ENCODE data around the gene ZNF683. TPM values are rescaled to one million over a fixed set of nuclear protein-coding genes. Genes with fewer than 3 reads are reported as not detected.

The ZNF683 gene
- total and polyA plus RNA-seq, 10 of the 15 experiments (the other 5 are each of a cell fraction or from before 2014, with no cell fraction given) = not detected

DNA sequence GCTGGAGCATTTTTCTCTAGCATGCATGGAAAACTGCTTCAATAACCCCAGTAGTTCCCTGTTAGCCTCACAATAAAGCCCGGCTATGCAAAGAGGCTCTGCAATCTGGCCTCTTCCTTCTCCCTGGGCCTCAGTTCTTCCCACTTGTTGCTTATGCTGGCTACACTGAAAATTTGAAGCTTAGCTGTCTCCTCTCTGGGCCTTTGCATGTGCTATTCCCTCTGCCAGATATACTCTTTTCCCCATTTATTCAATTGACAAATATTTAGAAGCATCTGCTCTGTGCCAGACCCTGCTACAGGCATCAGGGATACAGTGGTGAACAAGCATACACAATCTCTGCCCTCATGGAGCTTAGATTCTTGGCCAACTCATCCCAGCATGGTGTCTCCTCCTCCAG, 33.9 kb downstream of the ZNF683 start (continued):
- TF ChIP-seq IRF5 (IDR thresholded peaks at IDR 0.05; ENCODE audit: borderline replicate concordance) = no peak
- TF ChIP-seq YY1 (IDR thresholded peaks at IDR 0.05; ENCODE audit: low read depth, low read length) = no peak
- no peak for TF ChIP-seq CUX1 (IDR thresholded peaks at IDR 0.05; ENCODE audit: insufficient replicate concordance, low read depth, low read length)
- TF ChIP-seq IKZF1 (conservative IDR thresholded peaks at IDR 0.05) = no peak
- no peak for TF ChIP-seq MYC (IDR thresholded peaks at IDR 0.05; ENCODE audit: insufficient read depth, insufficient read length, insufficient replicate concordance, low read length, severe bottlenecking)
- TF ChIP-seq SIX5 (IDR thresholded peaks at IDR 0.05; ENCODE audit: low read depth, low read length, severe bottlenecking) = no peak
- TF ChIP-seq EED (IDR thresholded peaks at IDR 0.05; ENCODE audit: low read depth) = no peak
- no peak for TF ChIP-seq ZBED1 (IDR thresholded peaks at IDR 0.05; ENCODE audit: borderline replicate concordance)
- TF ChIP-seq, protein P1, sequence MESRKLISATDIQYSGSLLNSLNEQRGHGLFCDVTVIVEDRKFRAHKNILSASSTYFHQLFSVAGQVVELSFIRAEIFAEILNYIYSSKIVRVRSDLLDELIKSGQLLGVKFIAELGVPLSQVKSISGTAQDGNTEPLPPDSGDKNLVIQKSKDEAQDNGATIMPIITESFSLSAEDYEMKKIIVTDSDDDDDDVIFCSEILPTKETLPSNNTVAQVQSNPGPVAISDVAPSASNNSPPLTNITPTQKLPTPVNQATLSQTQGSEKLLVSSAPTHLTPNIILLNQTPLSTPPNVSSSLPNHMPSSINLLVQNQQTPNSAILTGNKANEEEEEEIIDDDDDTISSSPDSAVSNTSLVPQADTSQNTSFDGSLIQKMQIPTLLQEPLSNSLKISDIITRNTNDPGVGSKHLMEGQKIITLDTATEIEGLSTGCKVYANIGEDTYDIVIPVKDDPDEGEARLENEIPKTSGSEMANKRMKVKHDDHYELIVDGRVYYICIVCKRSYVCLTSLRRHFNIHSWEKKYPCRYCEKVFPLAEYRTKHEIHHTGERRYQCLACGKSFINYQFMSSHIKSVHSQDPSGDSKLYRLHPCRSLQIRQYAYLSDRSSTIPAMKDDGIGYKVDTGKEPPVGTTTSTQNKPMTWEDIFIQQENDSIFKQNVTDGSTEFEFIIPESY (IDR thresholded peaks at IDR 0.05) = no peak
- no peak for TF ChIP-seq PKNOX1 (IDR thresholded peaks at IDR 0.05)
- TF ChIP-seq PAX5 (IDR thresholded peaks at IDR 0.05; ENCODE audit: borderline replicate concordance, low read depth, low read length) = no peak
